ENCODE measurements around the gene NDUFB11. TPM values are rescaled to one million over a fixed set of nuclear protein-coding genes. Genes with fewer than 3 reads are reported as not detected.

NDUFB11 gene
- total RNA-seq, 1 donor from 2014 or later, result 99.4 TPM

DNA sequence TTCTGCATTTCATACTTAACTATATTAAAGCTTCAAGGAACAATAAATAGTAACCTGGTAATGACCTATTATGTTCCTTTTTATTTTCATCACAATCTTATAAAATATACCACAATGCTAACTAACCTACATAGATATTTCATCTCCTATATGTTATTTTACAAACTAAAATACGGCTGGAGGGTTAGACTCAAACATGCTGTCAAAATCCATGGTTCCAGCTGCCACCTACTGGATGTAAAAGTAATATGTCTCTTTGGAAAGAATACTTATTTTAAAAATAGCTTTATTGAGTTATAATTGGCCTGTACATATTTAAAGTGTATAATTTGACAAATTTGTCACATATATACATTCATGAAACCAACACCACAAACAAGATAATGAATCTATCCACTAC, 51.3 kb downstream of the NDUFB11 start:
- intact Hi-C loops (cut with micrococcal nuclease), result loop anchor here (1.0 to 10.0 kb wide), 6 partner anchors 108 to 334 kb away; partner anchors contain the start of genes RP2 and SLC9A7

Other genes with a start within 250 kb of the NDUFB11 start
- gene JADE3, start 232.3 kb downstream of the NDUFB11 start, total RNA-seq, result 0.63 and 1.2 TPM in 2 replicates
- gene RGN, start 66.3 kb downstream of the NDUFB11 start, total RNA-seq, result not detected in 2 replicates
- 54.2 and 57.1 TPM in 2 replicates for gene RBM10, start 519 bp upstream of the NDUFB11 start, total RNA-seq
- 183 and 186 TPM in 2 replicates for gene UBA1, start 49.1 kb upstream of the NDUFB11 start, total RNA-seq
- gene CDK16, start 74.0 kb upstream of the NDUFB11 start, total RNA-seq, result 49.9 and 57.9 TPM in 2 replicates
- 22.7 and 27.4 TPM in 2 replicates for gene USP11, start 88.3 kb upstream of the NDUFB11 start, total RNA-seq
- 0.15 and 0.20 TPM in 2 replicates for gene ZNF157, start 225.9 kb upstream of the NDUFB11 start, total RNA-seq

Data from T-helper 1 cell treated with Interleukin-12 subunit alpha and Interleukin-12 subunit beta and Interleukin-4 antibody, amounts not matched to agents 30 ng/mL and 1 ng/mL, for 36 hours (primary cell).